GM21717 (cell line): Measurements from ENCODE around the gene BAG1.

Source experiments
- ATAC-seq: cut with Tn5 transposase; IDR thresholded peaks from one replicate; pipeline ENCODE4 v1.9.1; 2021; ENCODE audit warnings: mild to moderate bottlenecking, moderate library complexity; ENCODE audit not compliant: unreplicated experiment

BAG1 gene

GRCh38 chr9:33277484-33277883 is 13.0 kb upstream of the BAG1 start:
- no peak for ATAC-seq

DNA sequence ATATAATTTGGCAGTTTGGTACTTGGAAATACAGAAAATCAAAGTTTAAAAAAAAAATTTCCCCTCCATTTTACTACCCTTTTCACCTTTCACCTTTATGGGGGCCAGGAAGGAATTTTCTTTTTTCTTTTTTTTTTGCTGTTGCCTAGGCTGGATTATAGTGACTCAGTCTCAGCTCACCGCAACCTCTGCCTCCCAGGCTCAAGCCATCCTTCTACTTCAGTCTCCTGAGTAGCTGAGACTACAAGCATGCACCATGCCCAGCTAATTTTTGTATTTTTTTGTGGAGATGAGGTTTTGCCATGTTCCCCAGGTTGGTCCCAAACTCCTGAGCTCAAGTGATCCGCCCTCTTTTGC is 9.4 kb upstream of the BAG1 start:
- no peak for ATAC-seq

- no peak for ATAC-seq
Observed at GRCh38 chr9:33273266-33273971, 8.9 kb upstream of the BAG1 start.

DNA sequence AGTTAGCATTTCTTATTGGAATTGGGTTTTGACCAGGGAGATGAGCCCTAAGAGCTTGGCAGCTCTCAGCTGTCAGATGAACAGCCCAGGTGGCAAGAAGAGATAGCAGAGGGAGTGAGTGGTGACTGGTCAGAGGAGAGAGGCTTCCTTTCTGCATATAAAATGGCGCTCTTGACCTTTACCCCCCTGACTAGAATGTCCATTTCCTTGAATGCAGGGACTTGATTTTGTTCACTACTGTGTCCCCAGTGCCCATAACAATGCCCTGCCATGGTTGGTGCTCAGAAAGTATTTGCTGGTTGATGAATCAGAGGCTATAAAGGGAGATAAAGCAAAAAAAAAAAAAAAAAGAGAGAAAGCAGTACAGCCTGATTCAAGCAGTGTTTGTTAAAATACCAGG is 7.6 kb upstream of the BAG1 start:
- ATAC-seq, result no peak

DNA sequence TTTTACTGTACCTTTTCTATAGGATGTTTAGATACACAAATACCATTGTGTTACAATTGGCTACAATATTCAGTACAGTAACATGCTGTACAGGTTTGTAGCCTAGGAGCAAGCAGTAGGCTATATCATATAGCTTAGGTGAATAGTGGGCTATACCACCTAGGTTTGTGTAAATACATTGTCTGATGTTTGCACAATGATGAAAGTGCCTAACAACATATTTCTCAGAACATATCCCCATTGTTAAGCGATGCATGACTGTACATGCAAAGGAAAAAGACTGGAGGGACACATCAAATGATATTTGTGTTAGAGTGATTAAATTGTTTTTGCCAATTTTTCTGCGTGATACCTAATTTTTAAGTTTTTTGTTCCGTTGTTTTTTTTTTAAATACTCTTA is 5.6 kb upstream of the BAG1 start:
- ATAC-seq, result no peak

- no peak for ATAC-seq
Observed at GRCh38 chr9:33267151-33267767, 2.8 kb upstream of the BAG1 start.

- ATAC-seq, result no peak
Observed at GRCh38 chr9:33265211-33265865, 830 bp upstream of the BAG1 start.

DNA sequence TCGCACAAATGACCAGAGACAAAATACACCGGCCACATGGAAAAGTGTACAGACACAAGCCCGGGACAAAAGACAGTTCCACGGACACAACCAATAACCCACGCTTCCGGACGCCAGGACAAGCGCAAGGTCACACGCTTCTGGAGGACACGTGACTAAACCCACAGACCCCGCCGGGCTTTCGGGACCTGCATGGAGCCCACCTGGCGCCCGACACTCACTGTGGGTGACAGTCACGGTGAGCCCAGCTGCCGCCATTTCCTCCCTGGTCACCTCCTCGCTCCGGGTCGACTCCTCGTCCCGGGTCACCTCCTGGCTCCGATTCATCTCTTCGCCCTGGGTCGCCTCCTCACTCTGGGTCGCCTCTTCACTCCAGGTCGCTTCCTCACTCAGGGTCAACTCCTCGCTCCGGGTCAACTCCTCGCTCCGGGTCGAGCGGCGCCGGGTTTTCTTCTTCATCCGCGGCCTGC is 470 bp downstream of the BAG1 start:
- ATAC-seq, result peak; percentile 23

DNA sequence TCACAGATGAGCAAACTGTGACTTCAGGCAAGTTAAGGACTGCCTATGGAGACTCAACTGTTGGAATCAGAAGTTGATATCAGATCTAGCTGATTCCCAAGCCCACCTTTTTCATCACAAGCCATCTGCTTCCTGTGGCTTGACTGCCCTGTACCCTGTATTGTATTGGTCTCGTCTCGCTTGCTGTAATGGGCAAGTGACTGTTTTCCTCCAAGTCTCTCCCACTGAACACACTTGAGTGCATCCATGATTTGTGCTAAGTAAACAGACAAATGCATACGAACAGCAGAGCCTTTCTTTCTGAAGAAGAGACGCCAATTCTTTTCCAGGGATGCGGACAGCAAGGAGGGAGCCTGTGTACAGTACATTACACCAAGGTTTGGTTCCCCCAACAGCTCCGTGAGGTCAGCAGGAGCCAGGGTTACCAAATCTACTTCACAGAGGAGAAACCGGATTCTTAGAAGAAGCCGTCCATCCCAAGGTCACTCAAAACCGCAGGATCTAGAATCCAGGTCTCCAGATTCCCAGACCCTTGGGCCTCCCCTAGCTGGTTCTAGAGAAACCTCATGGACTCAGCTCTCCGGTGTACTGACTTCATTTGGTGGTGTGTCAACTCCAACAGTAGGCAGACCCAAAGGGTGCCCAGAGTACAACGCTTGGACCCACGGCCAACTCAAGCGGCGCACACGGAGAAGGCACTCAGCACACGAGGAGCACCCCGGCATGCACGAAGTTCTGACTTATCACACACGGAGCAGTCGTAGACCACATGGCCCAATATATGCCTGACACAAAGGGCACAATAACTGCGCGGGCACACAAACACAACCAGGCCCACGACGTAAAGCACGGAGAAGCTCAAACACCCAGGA is 1.1 kb downstream of the BAG1 start:
- no peak for ATAC-seq

DNA sequence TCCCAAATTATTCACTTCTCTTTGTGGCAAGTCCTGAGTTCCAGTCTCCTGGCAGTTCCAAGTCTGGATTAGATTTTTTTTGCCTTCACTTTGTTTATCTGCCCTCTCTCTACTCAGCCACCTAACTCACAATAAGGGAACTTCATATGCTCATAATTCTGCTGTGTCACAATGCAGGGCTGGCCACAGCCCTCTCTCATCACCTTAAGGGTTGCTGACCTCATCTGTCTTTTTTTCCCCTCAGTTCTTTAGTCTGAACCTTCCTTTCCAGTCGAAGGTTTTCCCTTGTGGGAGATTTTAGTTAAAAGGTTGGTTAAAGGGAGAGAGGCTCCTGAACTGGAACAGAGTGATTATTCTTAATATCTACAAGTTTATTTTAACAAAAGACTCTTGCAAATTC is 4.1 kb downstream of the BAG1 start:
- no peak for ATAC-seq

DNA sequence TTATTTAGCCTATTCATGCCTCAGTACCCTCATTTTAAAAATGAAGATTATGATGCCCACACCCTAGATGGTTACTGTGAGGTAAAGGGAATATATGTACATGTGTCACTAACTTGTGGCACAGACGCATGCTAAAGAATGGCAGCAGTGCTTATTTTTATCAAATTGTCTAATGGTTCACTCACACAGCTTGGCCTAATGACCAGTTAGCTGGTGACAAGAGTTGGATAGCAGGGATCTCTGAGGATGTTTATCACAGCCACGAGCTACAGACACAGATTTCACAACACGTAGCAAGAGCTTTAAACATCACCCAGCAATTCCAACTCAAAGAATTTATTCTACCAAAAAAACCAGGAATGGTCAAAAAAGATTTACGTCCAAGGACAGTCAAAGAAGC is 7.2 kb downstream of the BAG1 start:
- ATAC-seq, result no peak

GRCh38 chr9:33256236-33256635 is 8.3 kb downstream of the BAG1 start:
- no peak for ATAC-seq

GRCh38 chr9:33255471-33255870 is 9.0 kb downstream of the BAG1 start:
- ATAC-seq, result no peak

- ATAC-seq, result no peak
Observed at GRCh38 chr9:33255014-33255413, 9.5 kb downstream of the BAG1 start.

DNA sequence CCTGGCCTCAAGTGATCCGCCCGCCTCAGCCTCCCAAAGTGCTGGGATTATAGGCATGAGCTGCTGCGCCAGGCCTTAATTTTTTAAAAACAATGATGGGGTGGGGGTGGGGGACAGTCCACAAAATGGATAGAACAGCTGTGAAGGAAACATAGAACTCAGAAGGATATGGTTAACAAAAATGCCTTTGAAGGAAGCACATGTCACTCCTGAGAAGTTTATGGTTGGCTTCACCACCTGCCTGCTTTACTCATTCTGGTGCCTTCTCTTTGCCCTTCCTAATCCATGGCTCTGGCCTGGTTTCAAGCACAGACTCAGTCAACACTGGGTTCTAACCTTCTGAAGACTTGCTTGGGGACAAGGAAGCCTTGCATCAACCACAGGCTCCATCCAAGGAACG is 10.3 kb downstream of the BAG1 start:
- ATAC-seq, result no peak

DNA sequence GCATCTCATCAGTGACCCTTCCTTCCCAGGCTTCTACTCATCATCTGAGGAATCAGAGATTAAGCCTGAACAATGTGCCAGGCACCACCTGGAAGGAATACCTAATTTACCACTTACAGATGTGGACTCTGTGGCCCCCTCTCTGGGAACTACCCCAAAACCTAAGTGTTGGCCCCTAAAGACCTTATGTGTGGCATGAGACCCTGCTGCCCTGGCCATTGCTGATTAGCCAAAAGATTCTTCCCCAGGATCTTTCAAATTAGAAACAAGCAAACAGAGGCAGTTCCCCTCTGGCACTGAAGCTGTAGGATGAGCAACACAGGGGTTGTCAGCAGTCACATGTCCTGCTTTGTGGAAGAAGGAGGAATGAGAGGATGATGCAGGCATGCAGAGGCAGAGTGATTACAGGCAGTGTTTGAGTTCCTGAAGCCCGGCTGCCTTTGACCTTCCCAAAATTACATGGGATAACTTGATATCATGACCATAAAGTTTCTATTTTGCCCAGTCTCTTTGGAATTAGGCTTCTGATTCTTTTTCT is 14.0 kb downstream of the BAG1 start:
- no peak for ATAC-seq

DNA sequence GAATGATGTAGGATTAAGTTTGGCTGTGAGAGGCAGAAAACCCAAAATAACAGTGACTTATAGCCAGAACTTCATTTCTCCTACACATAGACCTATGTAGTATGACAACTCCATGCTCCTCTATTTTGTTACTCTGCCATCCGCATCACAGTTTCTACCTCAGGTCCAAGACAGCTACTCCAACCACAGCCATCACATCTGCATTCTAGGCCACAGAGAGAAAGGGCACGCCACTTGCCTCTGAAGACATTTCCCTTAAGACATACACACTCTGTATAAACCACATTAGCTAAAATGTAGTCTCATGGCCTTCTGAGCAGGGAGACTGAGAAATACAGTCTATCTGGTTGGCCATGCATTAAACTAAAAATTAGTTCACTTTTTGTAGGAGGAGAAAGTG is 14.5 kb downstream of the BAG1 start:
- ATAC-seq, result no peak

GRCh38 chr9:33249087-33249658 is 15.3 kb downstream of the BAG1 start:
- no peak for ATAC-seq

DNA sequence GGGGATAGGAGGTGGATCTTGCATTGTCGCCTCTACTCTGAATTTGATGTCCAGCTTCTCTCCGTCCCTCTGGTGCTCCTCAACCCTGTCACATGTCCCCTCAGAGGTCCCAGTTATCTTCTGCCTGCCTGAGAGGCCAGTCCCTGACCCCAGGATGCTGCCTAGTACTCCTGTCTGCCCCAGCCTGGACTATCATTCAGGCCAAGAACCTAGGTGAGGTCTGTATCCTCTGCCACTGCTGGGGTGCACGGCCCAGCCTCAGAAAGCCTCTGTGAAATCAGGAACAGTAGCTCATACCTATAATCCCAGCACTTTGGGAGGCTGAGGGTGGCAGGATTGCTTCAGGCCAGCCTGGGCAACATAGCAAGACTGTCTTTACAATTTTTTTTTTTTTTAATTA is 15.9 kb downstream of the BAG1 start:
- ATAC-seq, result no peak

- ATAC-seq, result no peak
Observed at GRCh38 chr9:33246269-33246860, 18.1 kb downstream of the BAG1 start.
